Kidney (tissue), 14 donors: ENCODE data around the gene PGPEP1. TPM values are rescaled to one million over a fixed set of nuclear protein-coding genes. Genes with fewer than 3 reads are reported as not detected.
"Not testable (repeated sequence)": the region's sequence is repeated elsewhere in the genome, so short reads cannot be mapped to it uniquely, and the experiment has no call there.

Experiments
- DNase-seq, 5 donors: peaks; one replicate each; pipeline ENCODE4 v3.0.0-alpha.2; 2013 to 2020
- FAIRE-seq: peaks from 2 replicates; lab custom pipeline; 2012; peaks lifted over from hg19 to GRCh38; lab: Jason Lieb, UNC
- H3K27ac ChIP-seq, 2 donors: one replicate each; pipeline ENCODE4 v1.7.0; 2013; ENCODE audit warnings: low read depth in 2 of 2, low read length in 2 of 2, inconsistent platforms in 1 of 2
- H3K27me3 ChIP-seq: one replicate; pipeline ENCODE4 v1.7.1; 2013; ENCODE audit warnings: low read length, inconsistent platforms; ENCODE audit not compliant: control insufficient read depth, insufficient read depth
- H3K36me3 ChIP-seq, 3 donors: one replicate each; pipeline versions ENCODE4 v1.7.0 to v1.7.1; 2013; ENCODE audit warnings: low read length in 3 of 3, control low read depth in 1 of 3, inconsistent platforms in 1 of 3; ENCODE audit not compliant: insufficient read depth in 3 of 3, control insufficient read depth in 2 of 3
- H3K4me1 ChIP-seq, 3 donors: one replicate each; pipeline versions ENCODE4 v1.7.0 to v1.7.1; 2013; ENCODE audit warnings: low read length in 3 of 3, inconsistent platforms in 1 of 3, low read depth in 1 of 3; ENCODE audit not compliant: control insufficient read depth in 2 of 3, insufficient read depth in 2 of 3
- H3K4me3 ChIP-seq, 3 donors: one replicate each; pipeline versions ENCODE4 v1.7.0 to v1.8.1; 2013; ENCODE audit warnings: low read length in 3 of 3, control low read depth in 1 of 3, inconsistent platforms in 1 of 3
- H3K9ac ChIP-seq, 3 donors: one replicate each; pipeline versions ENCODE4 v1.7.0 to v1.7.1; 2013; ENCODE audit warnings: low read length in 3 of 3, control low read depth in 1 of 3, inconsistent platforms in 1 of 3
- H3K9me3 ChIP-seq, 3 donors: one replicate each; pipeline versions ENCODE4 v1.7.0 to v1.7.1; 2013; ENCODE audit warnings: low read length in 3 of 3, control low read depth in 1 of 3, inconsistent platforms in 1 of 3; ENCODE audit not compliant: control insufficient read depth in 2 of 3, insufficient read depth in 1 of 3
- intact Hi-C: fragments of 100-400 bp; cut with DNase I; formaldehyde crosslinking; loops from one replicate; pipeline ENCODE4 v1.11.1; 2022
- polyA plus RNA-seq: library from polyadenylated mRNA; stranded (reverse); fragments of 350-450 nt; fragmentation: Illumina TruSeq; extraction: RNeasy Lipid Tissue Mini Kit (QIAGEN cat#74804); gene quantifications from one replicate; pipeline ENCODE4 v1.2.3, GENCODE V29; 2014; ENCODE audit warnings: low read depth, low replicate concordance; ENCODE audit not compliant: insufficient read depth
- total RNA-seq: library from RNA; stranded (reverse); fragmentation: NEBNext Ultra II Directional; extraction: Animal tissue kit (Norgen Biotek cat#: 25700); gene quantifications from one replicate; pipeline ENCODE4 v1.2.1, GENCODE V29; 2021
- TF ChIP-seq, protein P1 (sequence below): IDR thresholded peaks from 3 replicates; pipeline ENCODE4 v1.5.1; 2012; ENCODE audit warnings: mild to moderate bottlenecking, moderate library complexity, borderline replicate concordance; ENCODE audit not compliant: insufficient read depth; ENCODE audit errors: extremely low read depth
- donor health status: control.
- donor health status: control.
- donor health status: control.
- donor health status: control.
- donor health status: control.
- donor health status: DM: yes; HTN: yes; CAD: no.
- donor health status: Normal renal cell carcinoma (clear cell type).

PGPEP1 gene
- total and polyA plus RNA-seq, 2 donors from 2014 or later = 54.5 to 76.1 TPM

- H3K36me3 ChIP-seq = peaks cover 2 to 35% (median 11%) of the 10 kb centered on the region in 3 donors
- peaks cover 0 to 9% (median 8%) of the 10 kb centered on the region in 3 donors for H3K4me1 ChIP-seq
- no peak overlapping the region for H3K27ac ChIP-seq
- H3K27me3 ChIP-seq = no peaks in the 10 kb centered on the region
- FAIRE-seq (no peak), DNase-seq (no peak)
- H3K9me3 ChIP-seq = no peaks in the 10 kb centered on the region
- intact Hi-C loops = no loop called here
- no peak overlapping the region for H3K4me3 ChIP-seq
- H3K9ac ChIP-seq = no peak overlapping the region
- TF ChIP-seq, protein P1, sequence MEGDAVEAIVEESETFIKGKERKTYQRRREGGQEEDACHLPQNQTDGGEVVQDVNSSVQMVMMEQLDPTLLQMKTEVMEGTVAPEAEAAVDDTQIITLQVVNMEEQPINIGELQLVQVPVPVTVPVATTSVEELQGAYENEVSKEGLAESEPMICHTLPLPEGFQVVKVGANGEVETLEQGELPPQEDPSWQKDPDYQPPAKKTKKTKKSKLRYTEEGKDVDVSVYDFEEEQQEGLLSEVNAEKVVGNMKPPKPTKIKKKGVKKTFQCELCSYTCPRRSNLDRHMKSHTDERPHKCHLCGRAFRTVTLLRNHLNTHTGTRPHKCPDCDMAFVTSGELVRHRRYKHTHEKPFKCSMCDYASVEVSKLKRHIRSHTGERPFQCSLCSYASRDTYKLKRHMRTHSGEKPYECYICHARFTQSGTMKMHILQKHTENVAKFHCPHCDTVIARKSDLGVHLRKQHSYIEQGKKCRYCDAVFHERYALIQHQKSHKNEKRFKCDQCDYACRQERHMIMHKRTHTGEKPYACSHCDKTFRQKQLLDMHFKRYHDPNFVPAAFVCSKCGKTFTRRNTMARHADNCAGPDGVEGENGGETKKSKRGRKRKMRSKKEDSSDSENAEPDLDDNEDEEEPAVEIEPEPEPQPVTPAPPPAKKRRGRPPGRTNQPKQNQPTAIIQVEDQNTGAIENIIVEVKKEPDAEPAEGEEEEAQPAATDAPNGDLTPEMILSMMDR = no peak
Measured at GRCh38 chr19:18353378-18354005, 13.1 kb downstream of the PGPEP1 start.

DNA sequence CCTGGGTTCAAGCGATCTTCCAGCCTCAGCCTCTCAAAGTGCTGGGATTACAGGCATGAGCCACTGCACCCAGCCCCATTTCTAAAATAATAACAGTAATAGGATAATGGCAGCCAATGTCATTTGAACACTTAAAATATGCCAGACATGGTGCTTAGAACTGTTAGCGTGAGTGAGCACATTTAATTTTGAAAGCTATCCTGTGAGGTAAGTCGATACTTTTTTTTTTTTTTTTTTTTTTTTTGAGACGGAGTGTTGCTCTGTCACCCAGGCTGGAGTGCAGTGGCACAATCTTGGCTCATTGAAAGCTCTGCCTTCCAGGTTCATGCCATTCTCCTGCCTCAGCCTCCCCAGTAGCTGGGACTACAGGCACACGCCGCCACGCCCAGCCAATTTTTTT is 14.3 kb downstream of the PGPEP1 start:
- DNase-seq, FAIRE-seq, H3K4me1 ChIP-seq, H3K4me3 ChIP-seq, H3K9ac ChIP-seq, H3K9me3 ChIP-seq, intact Hi-C loops, H3K27ac ChIP-seq, H3K27me3 ChIP-seq: not testable (repeated sequence)
- peaks cover 2 to 48% (median 13%) of the 10 kb centered on the region in 3 donors for H3K36me3 ChIP-seq

DNA sequence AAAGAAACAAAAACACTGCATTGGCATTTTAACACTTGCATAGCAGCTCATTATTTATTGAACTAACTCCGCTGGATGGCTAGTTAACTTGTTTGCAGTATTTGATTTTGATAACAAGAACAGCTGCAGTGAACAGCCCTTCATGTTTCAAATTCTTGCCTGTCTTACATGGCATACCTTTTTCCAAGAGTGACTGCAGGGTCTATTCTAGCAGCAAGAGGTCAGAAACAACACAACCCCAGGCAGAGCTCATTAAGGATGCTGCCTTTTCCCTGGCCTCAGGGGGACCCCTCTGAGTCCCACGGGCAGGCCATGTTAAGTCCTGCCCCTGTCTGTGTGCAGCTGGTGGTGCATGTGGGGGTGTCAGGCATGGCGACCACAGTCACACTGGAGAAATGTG is 16.6 kb downstream of the PGPEP1 start:
- peaks cover 0 to 9% (median 8%) of the 10 kb centered on the region in 3 donors for H3K4me1 ChIP-seq
- no peak overlapping the region for H3K9ac ChIP-seq
- no peaks in the 10 kb centered on the region for H3K9me3 ChIP-seq
- peaks cover 2 to 51% (median 13%) of the 10 kb centered on the region in 3 donors for H3K36me3 ChIP-seq
- FAIRE-seq (no peak), DNase-seq (no peak)
- no peaks in the 10 kb centered on the region for H3K27me3 ChIP-seq
- TF ChIP-seq, protein P1 = no peak
- intact Hi-C loops = no loop called here
- H3K4me3 ChIP-seq = no peak overlapping the region
- peak overlapping the region; percentile 62 to 83 for H3K27ac ChIP-seq

DNA sequence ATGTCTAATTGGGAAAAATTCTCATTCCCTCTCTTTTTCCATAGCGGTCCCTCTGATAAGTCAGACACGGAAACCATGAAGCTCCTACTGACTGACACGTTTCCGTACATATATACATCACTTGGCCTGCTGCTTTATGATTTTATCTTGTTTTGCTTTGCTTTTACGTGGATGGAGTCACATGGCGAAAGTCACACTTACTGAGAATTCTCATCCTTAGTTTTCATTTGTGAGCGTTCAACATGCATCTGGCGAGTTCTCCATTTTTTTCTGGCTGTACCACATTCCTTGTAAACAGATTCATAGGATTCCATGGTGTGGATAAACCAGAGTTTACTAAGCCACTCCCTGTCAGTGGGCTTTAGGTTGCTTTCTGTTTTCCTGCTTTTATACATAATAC is 21.2 kb downstream of the PGPEP1 start:
- no peak overlapping the region for H3K9ac ChIP-seq
- intact Hi-C loops = no loop called here
- H3K4me3 ChIP-seq = no peak overlapping the region
- no peaks in the 10 kb centered on the region for H3K27me3 ChIP-seq
- no peak for FAIRE-seq
- TF ChIP-seq, protein P1 = no peak
- H3K36me3 ChIP-seq = peaks cover 2 to 51% (median 9%) of the 10 kb centered on the region in 3 donors
- H3K27ac ChIP-seq = no peak overlapping the region
- H3K9me3 ChIP-seq = no peaks in the 10 kb centered on the region
- H3K4me1 ChIP-seq = peaks cover 0 to 41% (median 25%) of the 10 kb centered on the region in 3 donors
- DNase-seq = no peak
